K562 (cell line): ENCODE data around the gene MTHFR. TPM values are rescaled to one million over a fixed set of nuclear protein-coding genes. Genes with fewer than 3 reads are reported as not detected.
A peak's percentile ranks its signal among the peaks of the same experiment; 100 is the strongest.

Source experiments
- ASH1L ChIP-seq: fragments of 450-650 bp; IDR thresholded peaks from 2 replicates; pipeline ENCODE4 v1.6.1; 2018; ENCODE audit warnings: borderline replicate concordance, mild to moderate bottlenecking, low read depth; ENCODE audit not compliant: partially characterized antibody
- CBFA2T2 ChIP-seq: fragments of 450-650 bp; conservative IDR thresholded peaks from 2 replicates; pipeline ENCODE4 v1.6.1; 2017; ENCODE audit warnings: mild to moderate bottlenecking
- CBFB ChIP-seq: sonication (generic); formaldehyde crosslinking; IDR thresholded peaks from 2 replicates; pipeline ENCODE4 v1.4.0; 2020; ENCODE audit warnings: mild to moderate bottlenecking, missing genetic modification reagents
- CCNT2 ChIP-seq: IDR thresholded peaks from 2 replicates; pipeline ENCODE4 v1.6.1; 2011; ENCODE audit warnings: borderline replicate concordance, low read depth, mild to moderate bottlenecking, moderate library complexity, mixed read lengths, low read length; ENCODE audit not compliant: insufficient read length; ENCODE audit errors: extremely low read depth
- CREM ChIP-seq: IDR thresholded peaks from 2 replicates; pipeline ENCODE4 v1.6.1; 2014; ENCODE audit warnings: antibody characterized with exemption, low read depth
- DPF2 ChIP-seq: fragments of 450-650 bp; IDR thresholded peaks from 2 replicates; pipeline ENCODE4 v1.6.1; 2016
- GABPA ChIP-seq: fragments of 200-800 bp; sonication (Bioruptor generic); conservative IDR thresholded peaks from 2 replicates; pipeline ENCODE4 v1.6.1; 2016; ENCODE audit warnings: low read depth, missing genetic modification characterization, missing compliant biosample characterization
- HDAC2 ChIP-seq: fragments of 450-650 bp; IDR thresholded peaks from 2 replicates; pipeline ENCODE4 v1.6.1; 2016; ENCODE audit warnings: mild to moderate bottlenecking
- HDAC6 ChIP-seq: IDR thresholded peaks from 2 replicates; pipeline ENCODE4 v1.6.1; 2012; ENCODE audit warnings: low read depth, mild to moderate bottlenecking, control low read depth, inconsistent platforms, low read length, moderate library complexity
- HNRNPLL ChIP-seq: fragments of 200-400 bp; formaldehyde crosslinking; IDR thresholded peaks from 2 replicates; pipeline ENCODE4 v1.6.1; 2017; ENCODE audit warnings: low read length, low read depth, mild to moderate bottlenecking; ENCODE audit not compliant: poor library complexity, severe bottlenecking
- KDM1A ChIP-seq, 2 experiments: fragments of 450-650 bp; IDR thresholded peaks; 2 replicates each; pipeline ENCODE4 v1.6.1; 2016; ENCODE audit warnings: mild to moderate bottlenecking in 2 of 2
- MAFG ChIP-seq: fragments of 450-650 bp; conservative IDR thresholded peaks from 2 replicates; pipeline ENCODE4 v1.6.1; 2016; ENCODE audit warnings: missing genetic modification characterization, missing compliant biosample characterization
- MTA1 ChIP-seq: fragments of 450-650 bp; IDR thresholded peaks from 2 replicates; pipeline ENCODE4 v1.6.1; 2017; ENCODE audit warnings: borderline replicate concordance
- NFE2L1 ChIP-seq: fragments of 450-650 bp; IDR thresholded peaks from 2 replicates; pipeline ENCODE4 v1.6.1; 2016; ENCODE audit warnings: missing genetic modification characterization, low read depth, mild to moderate bottlenecking, missing compliant biosample characterization, moderate library complexity, borderline replicate concordance
- POLR2H ChIP-seq: IDR thresholded peaks from 2 replicates; pipeline ENCODE4 v1.6.1; 2016; ENCODE audit warnings: missing genetic modification characterization, low read depth, mild to moderate bottlenecking, control low read depth, missing compliant biosample characterization, moderate library complexity
- PTRF ChIP-seq: fragments of 450-650 bp; IDR thresholded peaks from 2 replicates; pipeline ENCODE4 v1.6.1; 2016; ENCODE audit warnings: mild to moderate bottlenecking, missing genetic modification characterization, missing compliant biosample characterization
- RFX7 ChIP-seq: fragments of 250-450 bp; sonication (Bioruptor Pico); IDR thresholded peaks from 2 replicates; pipeline ENCODE4 v1.5.1; 2021; ENCODE audit warnings: mild to moderate bottlenecking
- SAFB ChIP-seq: fragments of 200-400 bp; formaldehyde crosslinking; IDR thresholded peaks from 2 replicates; pipeline ENCODE4 v1.6.1; 2017; ENCODE audit warnings: low read depth, low read length, borderline replicate concordance
- ZFP36 ChIP-seq: fragments of 150-350 bp; IDR thresholded peaks from 2 replicates; pipeline ENCODE4 v1.6.1; 2018; ENCODE audit warnings: low read length, low read depth; ENCODE audit not compliant: partially characterized antibody
- ZNF436 ChIP-seq: fragments of 250-450, 450-650 bp; sonication (Bioruptor Pico); formaldehyde crosslinking; IDR thresholded peaks from 2 replicates; pipeline ENCODE4 v1.7.0; 2020; ENCODE audit warnings: mild to moderate bottlenecking
- ZZZ3 ChIP-seq: fragments of 450-650 bp; IDR thresholded peaks from 2 replicates; pipeline ENCODE4 v1.6.1; 2016; ENCODE audit warnings: antibody characterized with exemption, mild to moderate bottlenecking, moderate library complexity
- polyA plus RNA-seq, 8 experiments: library from polyadenylated mRNA; depleted of rRNA in 4 of 8; stranded (reverse) in 5 of 8; unstranded in 3 of 8; fragments of >200 nt; fragmentation: Nextera tagmentation in 2 of 8; fragmentation: Illumina TruSeq in 1 of 8; extraction: Ambion mirVana in 2 of 8; extraction: Trizol in 1 of 8; gene quantifications; 2 replicates each; pipeline versions ENCODE4 v1.2.1 to v1.2.3, GENCODE V29; 2011 to 2014; ENCODE audit warnings: inconsistent platforms in 1 of 8, missing spikeins in 1 of 8
- total RNA-seq, 7 experiments: library from RNA; depleted of rRNA in 6 of 7; stranded (reverse); fragments of >200 nt in 6 of 7; fragmentation: Illumina TruSeq in 2 of 7; extraction: Trizol in 2 of 7; gene quantifications; 2 replicates each; pipeline versions ENCODE4 v1.2.1 to v1.2.3, GENCODE V29; 2011 to 2021; ENCODE audit warnings: low replicate concordance in 1 of 7
- TF ChIP-seq, protein P1 (sequence below), 2 experiments: fragments of 450-650 bp in 1 of 2; sonication (generic) in 1 of 2; formaldehyde crosslinking in 1 of 2; IDR thresholded peaks in 1 of 2; conservative IDR thresholded peaks in 1 of 2; 2 replicates each; pipeline versions ENCODE4 v1.6.1 to v1.8.1; 2016 to 2023; ENCODE audit warnings: mild to moderate bottlenecking in 2 of 2, moderate library complexity in 2 of 2, inconsistent platforms in 1 of 2, missing genetic modification reagents in 1 of 2
- TF ChIP-seq, protein P2 (sequence below): fragments of 250-450 bp; sonication (Bioruptor Pico); IDR thresholded peaks from 2 replicates; pipeline ENCODE4 v1.5.1; 2021; ENCODE audit warnings: mild to moderate bottlenecking
- TF ChIP-seq, protein P3 (sequence below): fragments of 450-650 bp; conservative IDR thresholded peaks from 2 replicates; pipeline ENCODE4 v1.6.1; 2016; ENCODE audit warnings: missing genetic modification characterization, low read depth, mild to moderate bottlenecking, missing compliant biosample characterization, moderate library complexity
- TF ChIP-seq, protein P4 (sequence below): fragments of 250-450 bp; sonication (Bioruptor Pico); IDR thresholded peaks from 2 replicates; pipeline ENCODE4 v1.8.0; 2021; ENCODE audit warnings: moderate library complexity, mild to moderate bottlenecking, inconsistent platforms

MTHFR gene
- total and polyA plus RNA-seq, 9 of the 15 experiments (the other 6 are each of a cell fraction or from before 2014, with no cell fraction given), result 5.0 to 104 (median 62.6) TPM

DNA sequence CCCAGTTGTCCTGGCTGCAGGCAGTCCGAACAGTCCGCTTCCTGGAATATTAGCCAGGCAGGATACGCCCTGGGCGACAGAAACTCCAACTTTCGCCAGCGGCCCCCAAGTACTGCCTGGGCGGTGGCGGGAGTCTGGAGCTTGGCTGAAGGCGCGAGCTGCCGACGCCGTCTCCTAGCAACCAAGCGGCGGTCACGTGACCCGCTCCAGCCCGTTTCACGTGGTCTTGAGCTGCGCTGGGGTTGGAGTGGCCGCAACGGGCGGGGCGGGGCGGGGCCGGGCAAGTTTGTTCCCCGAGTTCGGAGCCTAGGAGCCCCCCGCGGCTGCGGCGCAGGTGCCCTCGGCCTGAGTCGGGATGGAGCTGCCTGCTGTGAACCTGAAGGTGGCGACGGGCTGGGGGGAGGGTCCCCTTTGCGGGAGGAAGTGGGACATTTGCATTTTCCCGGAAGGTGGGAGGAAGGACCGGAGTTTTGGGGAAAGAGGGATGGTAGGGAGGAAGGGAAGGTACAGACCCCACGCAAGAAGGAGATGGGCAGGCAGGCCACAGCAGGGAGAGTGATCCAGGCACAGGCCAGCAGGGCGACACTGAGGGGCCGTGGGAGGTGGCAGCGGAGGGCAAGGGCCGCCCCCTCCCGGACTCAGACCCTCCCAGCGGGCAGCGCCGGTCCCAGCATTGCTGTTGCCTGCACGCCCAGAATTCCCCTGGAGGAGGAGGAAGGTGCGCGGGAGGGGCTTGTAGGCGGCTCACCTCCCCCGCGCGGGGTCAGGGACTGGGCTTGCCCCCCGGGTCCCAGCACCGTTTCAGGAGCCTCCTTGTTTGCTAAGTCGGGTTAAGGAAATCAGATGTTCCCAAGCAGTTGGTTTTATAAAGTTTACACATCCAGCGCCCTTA lies 69.7 kb downstream of the MTHFR start, which contains the start of gene AGTRAP (continued):
- TF ChIP-seq ASH1L, result no peak
- TF ChIP-seq, protein P1, sequence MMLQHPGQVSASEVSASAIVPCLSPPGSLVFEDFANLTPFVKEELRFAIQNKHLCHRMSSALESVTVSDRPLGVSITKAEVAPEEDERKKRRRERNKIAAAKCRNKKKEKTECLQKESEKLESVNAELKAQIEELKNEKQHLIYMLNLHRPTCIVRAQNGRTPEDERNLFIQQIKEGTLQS (IDR thresholded peaks at IDR 0.05), result no peak
- TF ChIP-seq, protein P1 (CRISPR knock-in tag; conservative IDR thresholded peaks at IDR 0.05), result peak; percentile 82
- TF ChIP-seq NFE2L1 (tag), result no peak
- no peak for TF ChIP-seq POLR2H (tag)
- no peak for TF ChIP-seq SAFB
- TF ChIP-seq ZFP36, result no peak
- TF ChIP-seq, protein P2, sequence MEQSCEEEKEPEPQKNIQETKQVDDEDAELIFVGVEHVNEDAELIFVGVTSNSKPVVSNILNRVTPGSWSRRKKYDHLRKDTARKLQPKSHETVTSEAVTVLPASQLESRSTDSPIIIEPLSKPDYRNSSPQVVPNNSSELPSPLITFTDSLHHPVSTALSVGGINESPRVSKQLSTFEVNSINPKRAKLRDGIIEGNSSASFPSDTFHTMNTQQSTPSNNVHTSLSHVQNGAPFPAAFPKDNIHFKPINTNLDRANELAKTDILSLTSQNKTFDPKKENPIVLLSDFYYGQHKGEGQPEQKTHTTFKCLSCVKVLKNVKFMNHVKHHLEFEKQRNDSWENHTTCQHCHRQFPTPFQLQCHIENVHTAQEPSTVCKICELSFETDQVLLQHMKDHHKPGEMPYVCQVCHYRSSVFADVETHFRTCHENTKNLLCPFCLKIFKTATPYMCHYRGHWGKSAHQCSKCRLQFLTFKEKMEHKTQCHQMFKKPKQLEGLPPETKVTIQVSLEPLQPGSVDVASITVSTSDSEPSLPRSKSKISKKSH, result no peak
- TF ChIP-seq HDAC6, result no peak
- TF ChIP-seq MAFG (tag), result peak; percentile 64
- TF ChIP-seq KDM1A (IDR thresholded peaks at IDR 0.05), result peak in 1 of 2 experiments; percentile 54; a peak in 1 of 4 replicates
- peak; percentile 65 for TF ChIP-seq DPF2
- no peak for TF ChIP-seq MTA1
- TF ChIP-seq CCNT2, result peak; percentile 43
- TF ChIP-seq CBFA2T2, result peak; percentile 98
- no peak for TF ChIP-seq ZZZ3
- TF ChIP-seq RFX7 (CRISPR knock-in tag), result no peak
- TF ChIP-seq HNRNPLL, result peak; percentile 84
- no peak for TF ChIP-seq ZNF436 (CRISPR knock-in tag)
- TF ChIP-seq CBFB (CRISPR knock-in tag), result no peak
- peak; percentile 43; the same call in 1 of the 2 replicates for TF ChIP-seq GABPA (tag)
- peak; percentile 51; the same call in 1 of the 2 replicates for TF ChIP-seq CREM
- 0 out of 2 replicates have a peak, but pooled peaks have one; percentile 82 for TF ChIP-seq HDAC2
- TF ChIP-seq PTRF, result no peak
- TF ChIP-seq, protein P3, sequence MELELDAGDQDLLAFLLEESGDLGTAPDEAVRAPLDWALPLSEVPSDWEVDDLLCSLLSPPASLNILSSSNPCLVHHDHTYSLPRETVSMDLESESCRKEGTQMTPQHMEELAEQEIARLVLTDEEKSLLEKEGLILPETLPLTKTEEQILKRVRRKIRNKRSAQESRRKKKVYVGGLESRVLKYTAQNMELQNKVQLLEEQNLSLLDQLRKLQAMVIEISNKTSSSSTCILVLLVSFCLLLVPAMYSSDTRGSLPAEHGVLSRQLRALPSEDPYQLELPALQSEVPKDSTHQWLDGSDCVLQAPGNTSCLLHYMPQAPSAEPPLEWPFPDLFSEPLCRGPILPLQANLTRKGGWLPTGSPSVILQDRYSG (tag), result no peak
- TF ChIP-seq, protein P4, sequence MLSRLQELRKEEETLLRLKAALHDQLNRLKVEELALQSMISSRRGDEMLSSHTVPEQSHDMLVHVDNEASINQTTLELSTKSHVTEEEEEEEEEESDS (CRISPR knock-in tag), result no peak
